ENCODE measurements around the gene BIRC5. TPM values are rescaled to one million over a fixed set of nuclear protein-coding genes. Genes with fewer than 3 reads are reported as not detected.
"Not testable (repeated sequence)": the region's sequence is repeated elsewhere in the genome, so short reads cannot be mapped to it uniquely, and the experiment has no call there.

The BIRC5 gene
- polyA plus RNA-seq, 3 donors from 2014 or later: 3.6 to 5.5 (median 4.5) TPM

- no peaks in the 10 kb centered on the region for H3K9me3 Mint-ChIP-seq
- no peak overlapping the region for H3K4me3 Mint-ChIP-seq
- no peak for DNase-seq
- peaks cover 0 to 3% of the 10 kb centered on the region in 2 donors for H3K4me1 Mint-ChIP-seq
- no peaks in the 10 kb centered on the region for H3K36me3 Mint-ChIP-seq
- H3K27ac Mint-ChIP-seq: no peak overlapping the region
- peaks cover 0 to 10% (median 9%) of the 10 kb centered on the region in 3 donors for H3K27me3 Mint-ChIP-seq (ENCODE audit: low read depth in 3 of 3)
Measured at GRCh38 chr17:78234261-78234865, 20.3 kb downstream of the BIRC5 start.

DNA sequence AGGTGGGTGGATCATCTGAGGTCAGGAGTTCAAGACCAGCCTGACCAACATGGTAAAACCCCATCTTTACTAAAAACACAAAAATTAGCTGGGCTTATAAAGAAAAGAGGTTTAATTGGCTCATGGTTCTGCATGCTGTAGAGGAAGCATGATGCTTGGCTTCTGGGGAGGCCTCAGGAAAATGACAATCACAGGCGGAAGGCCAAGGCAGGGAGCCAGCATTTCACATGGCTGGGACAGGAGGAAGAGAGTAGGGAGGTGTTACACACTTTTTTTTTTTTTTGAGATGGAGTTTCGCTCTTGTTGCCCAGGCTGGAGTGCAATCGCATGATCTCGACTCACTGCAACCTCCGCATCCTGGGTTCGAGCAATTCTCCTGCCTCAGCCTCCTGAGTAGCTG lies 21.0 kb downstream of the BIRC5 start:
- not testable (repeated sequence) for H3K36me3 Mint-ChIP-seq; H3K4me3 Mint-ChIP-seq; H3K27ac Mint-ChIP-seq; H3K4me1 Mint-ChIP-seq; DNase-seq; H3K9me3 Mint-ChIP-seq; H3K27me3 Mint-ChIP-seq (ENCODE audit: low read depth in 3 of 3)

DNA sequence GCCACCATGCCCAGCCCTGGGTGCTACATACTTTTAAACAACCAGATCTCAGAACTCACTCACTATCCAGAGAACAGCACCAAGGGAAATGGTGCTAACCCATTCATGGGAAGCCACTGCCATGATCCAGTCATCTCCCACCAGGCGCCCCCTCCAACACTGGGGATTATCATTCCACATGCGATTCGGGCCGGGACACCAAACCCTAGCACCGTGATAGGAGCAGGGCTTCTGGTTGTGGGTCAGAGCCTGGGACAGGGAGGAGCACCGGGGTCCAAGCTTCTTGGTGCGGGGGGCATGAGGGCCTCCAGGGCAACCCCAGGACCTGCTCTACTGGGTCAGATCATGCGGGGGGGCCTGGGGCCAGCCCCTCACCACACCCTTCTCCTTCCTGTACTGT lies 21.8 kb downstream of the BIRC5 start:
- Mint-ChIP-seq H3K9me3 (no peaks in the 10 kb centered on the region), H3K27me3 (ENCODE audit: low read depth in 3 of 3) (peaks cover 0 to 5% (median 4%) of the 10 kb centered on the region in 3 donors), H3K36me3 (no peaks in the 10 kb centered on the region), H3K4me3 (no peak overlapping the region), H3K27ac (no peak overlapping the region), H3K4me1 (peaks cover 0 to 3% of the 10 kb centered on the region in 2 donors)
- DNase-seq: no peak

DNA sequence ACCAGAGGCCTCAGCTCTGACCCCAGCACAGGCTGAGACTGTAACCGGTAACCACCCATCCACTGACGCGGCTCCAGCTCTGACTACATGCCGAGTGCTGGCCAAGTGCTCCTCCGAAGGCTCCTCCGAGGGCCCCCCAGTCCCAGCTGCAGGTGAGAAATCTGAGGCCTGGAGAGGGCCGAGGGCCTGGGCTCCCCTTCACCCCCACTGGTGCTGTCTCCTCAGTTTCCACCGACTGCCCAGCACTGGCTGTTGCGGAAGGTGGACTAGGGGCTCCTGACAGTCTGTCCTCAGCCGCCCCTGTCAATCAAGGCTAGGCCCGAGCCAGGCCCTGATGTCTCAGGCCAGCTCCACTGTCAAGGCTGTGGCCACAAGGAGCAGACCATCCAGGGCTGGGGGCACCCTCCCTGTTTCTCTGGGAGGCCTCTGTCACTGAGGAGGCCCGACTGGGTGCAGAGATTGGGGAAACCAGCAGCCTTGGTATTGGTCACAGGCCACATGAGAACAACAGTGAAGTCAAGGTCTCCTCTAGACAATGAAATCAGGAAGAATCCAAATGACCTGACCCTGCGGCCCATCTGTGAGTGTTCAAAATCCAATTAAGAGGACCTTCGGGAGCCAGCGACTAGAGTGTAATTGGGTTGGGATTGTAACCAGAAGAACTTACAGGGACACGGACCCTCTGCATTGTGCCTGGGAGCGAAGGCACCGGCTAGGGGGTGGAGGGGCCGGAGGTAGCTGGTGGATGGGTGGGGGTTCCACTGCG lies 22.5 kb downstream of the BIRC5 start:
- H3K27me3 Mint-ChIP-seq (ENCODE audit: low read depth in 3 of 3): peaks cover 0 to 4% (median 3%) of the 10 kb centered on the region in 3 donors
- H3K9me3 Mint-ChIP-seq: no peaks in the 10 kb centered on the region
- no peak for DNase-seq
- H3K4me3 Mint-ChIP-seq: no peak overlapping the region
- no peaks in the 10 kb centered on the region for H3K36me3 Mint-ChIP-seq
- H3K4me1 Mint-ChIP-seq: peaks cover 0 to 3% of the 10 kb centered on the region in 2 donors
- H3K27ac Mint-ChIP-seq: no peak overlapping the region

GRCh38 chr17:78237401-78238012 lies 23.5 kb downstream of the BIRC5 start:
- H3K4me1 Mint-ChIP-seq: peaks cover 0 to 3% of the 10 kb centered on the region in 2 donors
- H3K36me3 Mint-ChIP-seq: no peaks in the 10 kb centered on the region
- H3K9me3 Mint-ChIP-seq: no peaks in the 10 kb centered on the region
- H3K27ac Mint-ChIP-seq: no peak overlapping the region
- peaks cover 0 to 4% (median 3%) of the 10 kb centered on the region in 3 donors for H3K27me3 Mint-ChIP-seq (ENCODE audit: low read depth in 3 of 3)
- no peak overlapping the region for H3K4me3 Mint-ChIP-seq
- no peak for DNase-seq

GRCh38 chr17:78238823-78239488 lies 24.9 kb downstream of the BIRC5 start:
- H3K9me3 Mint-ChIP-seq: no peaks in the 10 kb centered on the region
- no peaks in the 10 kb centered on the region for H3K36me3 Mint-ChIP-seq
- H3K4me1 Mint-ChIP-seq: no peaks in the 10 kb centered on the region
- no peak overlapping the region for H3K4me3 Mint-ChIP-seq
- no peak overlapping the region for H3K27ac Mint-ChIP-seq
- no peak for DNase-seq
- H3K27me3 Mint-ChIP-seq (ENCODE audit: low read depth in 3 of 3): peaks cover 0 to 1% (median 0%) of the 10 kb centered on the region in 3 donors

DNA sequence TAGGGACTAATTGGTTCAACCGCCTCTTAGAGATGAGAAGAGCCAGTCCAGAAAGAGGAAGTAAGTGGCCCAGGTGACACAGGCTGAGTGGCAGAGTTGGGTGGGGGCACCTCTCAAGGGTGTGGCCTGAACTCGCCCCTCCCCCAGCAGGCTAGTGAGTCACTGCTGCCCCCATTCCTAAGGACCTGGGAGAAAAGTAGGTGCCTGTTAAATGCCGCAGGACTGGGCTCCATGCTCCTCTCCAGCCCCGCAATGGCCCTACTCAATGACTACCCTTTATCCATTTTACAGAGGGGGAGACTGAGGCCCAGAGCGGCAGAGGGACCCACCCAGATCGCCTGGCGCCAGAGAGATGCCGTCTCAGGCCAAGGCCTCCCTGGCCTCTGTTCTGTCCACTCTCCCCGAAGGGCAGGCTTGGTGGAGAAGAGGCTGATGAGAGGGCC lies 25.5 kb downstream of the BIRC5 start:
- DNase-seq: no peak
- Mint-ChIP-seq H3K4me1 (no peaks in the 10 kb centered on the region), H3K4me3 (no peak overlapping the region), H3K36me3 (no peaks in the 10 kb centered on the region), H3K9me3 (no peaks in the 10 kb centered on the region), H3K27ac (no peak overlapping the region), H3K27me3 (ENCODE audit: low read depth in 3 of 3) (peaks cover 0 to under 1% (median 0%) of the 10 kb centered on the region in 3 donors)

- no peaks in the 10 kb centered on the region for H3K36me3 Mint-ChIP-seq
- no peaks in the 10 kb centered on the region for H3K9me3 Mint-ChIP-seq
- no peaks in the 10 kb centered on the region for H3K27me3 Mint-ChIP-seq (ENCODE audit: low read depth in 3 of 3)
- peak overlapping the region in 1 of 6 donors; percentile 11 for H3K27ac Mint-ChIP-seq
- H3K4me3 Mint-ChIP-seq: no peak overlapping the region
- H3K4me1 Mint-ChIP-seq: no peaks in the 10 kb centered on the region
- DNase-seq: no peak
Measured at GRCh38 chr17:78240012-78240655, 26.1 kb downstream of the BIRC5 start.

DNA sequence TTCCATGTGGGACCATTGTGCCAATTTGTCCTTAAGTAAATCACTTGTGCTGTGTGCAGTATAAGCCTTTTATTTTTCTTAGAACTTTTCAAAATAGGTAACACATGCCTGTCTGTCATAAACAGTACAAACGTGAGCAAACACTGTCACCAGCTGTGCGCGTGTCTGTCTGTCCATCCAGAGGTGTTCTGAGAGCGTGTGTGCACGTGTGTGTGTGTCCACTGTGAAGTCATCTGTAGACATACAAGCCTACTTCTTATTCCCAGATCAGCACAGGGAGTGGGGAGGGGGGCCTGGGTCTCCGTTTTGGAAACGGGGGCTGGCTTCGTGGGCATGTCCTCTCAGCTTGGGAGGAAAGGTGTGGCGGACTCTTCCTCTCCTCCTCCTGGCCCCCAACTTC lies 26.8 kb downstream of the BIRC5 start:
- no peak overlapping the region for H3K4me3 Mint-ChIP-seq
- no peaks in the 10 kb centered on the region for H3K4me1 Mint-ChIP-seq
- H3K36me3 Mint-ChIP-seq: peaks cover 0 to 2% (median 0%) of the 10 kb centered on the region in 3 donors
- H3K27ac Mint-ChIP-seq: no peak overlapping the region
- no peak for DNase-seq
- no peaks in the 10 kb centered on the region for H3K27me3 Mint-ChIP-seq (ENCODE audit: low read depth in 3 of 3)
- no peaks in the 10 kb centered on the region for H3K9me3 Mint-ChIP-seq

DNA sequence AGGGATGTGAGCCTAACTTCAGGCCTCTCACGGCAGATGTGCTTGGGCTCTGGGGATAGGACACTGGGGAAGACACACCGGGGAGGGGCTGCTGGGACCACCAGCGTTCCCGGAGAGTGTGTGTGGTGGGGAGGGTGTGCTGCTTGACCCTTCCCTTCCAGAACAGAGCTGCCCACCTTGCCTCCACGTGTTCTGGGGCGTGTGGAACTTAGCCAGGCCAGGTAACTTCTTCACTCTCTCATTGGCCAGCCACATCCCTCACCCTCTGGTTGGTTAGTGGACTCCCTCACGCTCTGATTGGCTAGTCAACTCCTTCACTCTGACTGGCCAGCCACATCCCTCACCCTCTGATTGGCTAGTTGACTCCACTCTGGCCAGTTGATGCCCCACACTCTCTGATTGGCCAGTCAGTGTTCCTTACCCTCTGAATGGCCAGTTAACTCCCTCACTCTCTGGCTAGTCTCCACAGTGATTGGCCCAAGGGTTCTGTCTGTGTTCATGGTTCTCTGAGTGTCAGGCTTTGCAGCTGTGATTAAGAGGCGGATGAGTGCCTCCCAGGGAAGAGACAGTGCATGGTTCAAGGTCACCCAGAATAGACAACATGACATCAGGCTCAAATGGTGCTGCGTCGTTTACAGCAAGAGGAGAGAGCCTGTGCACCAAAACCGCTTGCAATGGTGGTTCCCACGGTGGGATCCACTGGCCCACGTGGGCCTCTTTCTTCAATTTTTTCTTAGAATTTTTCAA lies 27.4 kb downstream of the BIRC5 start:
- Mint-ChIP-seq H3K36me3 (peaks cover 0 to 2% (median 0%) of the 10 kb centered on the region in 3 donors), H3K27ac (no peak overlapping the region), H3K9me3 (no peaks in the 10 kb centered on the region), H3K27me3 (ENCODE audit: low read depth in 3 of 3) (no peaks in the 10 kb centered on the region), H3K4me1 (no peaks in the 10 kb centered on the region), H3K4me3 (no peak overlapping the region)
- DNase-seq: no peak

GRCh38 chr17:78242024-78242742 lies 28.1 kb downstream of the BIRC5 start:
- H3K36me3 Mint-ChIP-seq: peaks cover 0 to 2% (median 0%) of the 10 kb centered on the region in 3 donors
- H3K4me3 Mint-ChIP-seq: no peak overlapping the region
- H3K27ac Mint-ChIP-seq: peak overlapping the region in 1 of 6 donors; percentile 53
- peaks cover 0 to 1% (median 0%) of the 10 kb centered on the region in 3 donors for H3K27me3 Mint-ChIP-seq (ENCODE audit: low read depth in 3 of 3)
- no peaks in the 10 kb centered on the region for H3K9me3 Mint-ChIP-seq
- DNase-seq: no peak
- no peaks in the 10 kb centered on the region for H3K4me1 Mint-ChIP-seq

- DNase-seq: no peak
- Mint-ChIP-seq H3K4me3 (no peak overlapping the region), H3K27me3 (ENCODE audit: low read depth in 3 of 3) (peaks cover 0 to 3% (median 2%) of the 10 kb centered on the region in 3 donors), H3K9me3 (no peaks in the 10 kb centered on the region), H3K4me1 (peaks cover 3 to 8% of the 10 kb centered on the region in 2 donors), H3K36me3 (peaks cover 0 to 2% (median 0%) of the 10 kb centered on the region in 3 donors), H3K27ac (no peak overlapping the region)
Measured at GRCh38 chr17:78247304-78247703, 33.3 kb downstream of the BIRC5 start.

Data from immature natural killer cell (primary cell).